ENCODE data around the gene CARD14. TPM values are rescaled to one million over a fixed set of nuclear protein-coding genes. Genes with fewer than 3 reads are reported as not detected.

The CARD14 gene
- total RNA-seq, 1 experiment from 2014 or later, result 2.3 TPM

DNA sequence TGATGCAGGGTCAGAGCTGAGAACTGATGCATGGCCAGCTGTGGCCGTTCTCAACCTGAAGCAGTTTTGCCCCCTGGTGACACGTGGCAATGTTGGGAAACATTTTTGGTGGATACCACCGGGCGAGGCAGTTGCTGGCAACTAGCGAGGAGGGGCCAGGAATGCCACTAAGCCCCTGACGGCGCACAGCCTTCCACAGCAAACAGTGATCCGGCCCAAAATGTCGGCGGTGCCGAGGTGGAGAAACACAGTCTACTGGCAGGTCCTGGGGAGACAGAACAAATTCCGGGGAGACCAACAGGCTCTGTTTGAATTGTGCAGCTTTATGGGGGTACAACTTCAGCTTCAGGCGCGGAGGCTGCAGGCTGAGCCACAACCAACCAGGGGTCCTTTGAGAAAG is 58.6 kb downstream of the CARD14 start:
- Histone ChIP-seq H3K9ac (ENCODE audit: low read length) (no peak overlapping the region), H3K27me3 (ENCODE audit: low read length) (no peaks in the 10 kb centered on the region), H3K79me2 (ENCODE audit: low read length) (no peaks in the 10 kb centered on the region), H3K9me3 (ENCODE audit: low read length) (peaks cover 19% of the 10 kb centered on the region), H3K4me1 (ENCODE audit: insufficient read depth, low read length) (no peaks in the 10 kb centered on the region), H3F3A (ENCODE audit: low read length, unreplicated experiment) (no peaks in the 10 kb centered on the region), H3K4me3 (ENCODE audit: low read length) (no peak overlapping the region), H2AFZ (ENCODE audit: low read length) (no peak overlapping the region), H3K9me2 (replicated peaks; ENCODE audit: low read length) (no peaks in the 10 kb centered on the region), H3K27ac (ENCODE audit: low read length) (no peak overlapping the region), H4K20me1 (ENCODE audit: low read length) (no peaks in the 10 kb centered on the region), H3K4me2 (ENCODE audit: low read length) (no peak overlapping the region), H3K36me3 (ENCODE audit: low read depth, low read length) (peaks cover 24% of the 10 kb centered on the region)
- ATAC-seq (no peak), DNase-seq (no peak)
- BruUV-seq (replicated peaks), result no TSS peak
- TF ChIP-seq EZH2 (IDR thresholded peaks at IDR 0.05; ENCODE audit: low read length, unreplicated experiment) (no peak), EZH2phosphoT487 (IDR thresholded peaks at IDR 0.05; ENCODE audit: borderline replicate concordance, low read length) (no peak)
- TF ChIP-seq, protein P1, sequence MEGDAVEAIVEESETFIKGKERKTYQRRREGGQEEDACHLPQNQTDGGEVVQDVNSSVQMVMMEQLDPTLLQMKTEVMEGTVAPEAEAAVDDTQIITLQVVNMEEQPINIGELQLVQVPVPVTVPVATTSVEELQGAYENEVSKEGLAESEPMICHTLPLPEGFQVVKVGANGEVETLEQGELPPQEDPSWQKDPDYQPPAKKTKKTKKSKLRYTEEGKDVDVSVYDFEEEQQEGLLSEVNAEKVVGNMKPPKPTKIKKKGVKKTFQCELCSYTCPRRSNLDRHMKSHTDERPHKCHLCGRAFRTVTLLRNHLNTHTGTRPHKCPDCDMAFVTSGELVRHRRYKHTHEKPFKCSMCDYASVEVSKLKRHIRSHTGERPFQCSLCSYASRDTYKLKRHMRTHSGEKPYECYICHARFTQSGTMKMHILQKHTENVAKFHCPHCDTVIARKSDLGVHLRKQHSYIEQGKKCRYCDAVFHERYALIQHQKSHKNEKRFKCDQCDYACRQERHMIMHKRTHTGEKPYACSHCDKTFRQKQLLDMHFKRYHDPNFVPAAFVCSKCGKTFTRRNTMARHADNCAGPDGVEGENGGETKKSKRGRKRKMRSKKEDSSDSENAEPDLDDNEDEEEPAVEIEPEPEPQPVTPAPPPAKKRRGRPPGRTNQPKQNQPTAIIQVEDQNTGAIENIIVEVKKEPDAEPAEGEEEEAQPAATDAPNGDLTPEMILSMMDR (conservative IDR thresholded peaks at IDR 0.05; ENCODE audit: low read depth, low read length), result no peak
- ChIA-PET POLR2A (ENCODE audit: unreplicated experiment) (no interaction called here), CTCF (no interaction called here)
- intact Hi-C loops (cut with micrococcal nuclease), result no loop called here

DNA sequence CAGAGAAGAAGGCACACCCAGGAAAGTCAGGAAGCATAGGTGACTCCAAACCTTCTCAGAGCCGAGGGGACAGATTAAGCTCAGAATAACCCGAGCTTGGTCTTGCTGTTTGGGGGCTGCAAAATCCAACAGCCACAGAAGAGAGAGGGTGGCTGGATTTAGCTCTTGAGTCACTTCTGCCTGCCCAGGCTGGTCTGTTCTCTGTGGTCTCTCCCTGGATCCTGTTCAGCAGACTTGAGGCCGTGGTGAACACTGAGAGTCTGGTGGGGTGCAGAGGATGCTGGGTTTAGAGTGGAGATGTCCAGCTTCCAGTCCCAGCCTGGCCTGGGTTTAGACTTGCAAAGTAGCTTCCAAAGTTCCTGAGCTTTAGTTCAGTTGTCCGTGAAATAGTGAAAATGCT is 59.2 kb downstream of the CARD14 start:
- Histone ChIP-seq H3K27me3 (ENCODE audit: low read length) (no peaks in the 10 kb centered on the region), H3K79me2 (ENCODE audit: low read length) (no peaks in the 10 kb centered on the region), H2AFZ (ENCODE audit: low read length) (no peak overlapping the region), H3K4me3 (ENCODE audit: low read length) (no peak overlapping the region), H3K4me1 (ENCODE audit: insufficient read depth, low read length) (no peaks in the 10 kb centered on the region), H3F3A (ENCODE audit: low read length, unreplicated experiment) (no peaks in the 10 kb centered on the region), H4K20me1 (ENCODE audit: low read length) (no peaks in the 10 kb centered on the region), H3K9me3 (ENCODE audit: low read length) (peaks cover 22% of the 10 kb centered on the region), H3K9me2 (replicated peaks; ENCODE audit: low read length) (no peaks in the 10 kb centered on the region), H3K27ac (ENCODE audit: low read length) (no peak overlapping the region), H3K9ac (ENCODE audit: low read length) (no peak overlapping the region), H3K36me3 (ENCODE audit: low read depth, low read length) (peaks cover 27% of the 10 kb centered on the region), H3K4me2 (ENCODE audit: low read length) (no peak overlapping the region)
- intact Hi-C loops (cut with micrococcal nuclease), result no loop called here
- ATAC-seq (no peak), DNase-seq (no peak)
- TF ChIP-seq, protein P1 (conservative IDR thresholded peaks at IDR 0.05; ENCODE audit: low read depth, low read length), result no peak
- TF ChIP-seq EZH2phosphoT487 (IDR thresholded peaks at IDR 0.05; ENCODE audit: borderline replicate concordance, low read length), result no peak
- no peak for TF ChIP-seq EZH2 (IDR thresholded peaks at IDR 0.05; ENCODE audit: low read length, unreplicated experiment)
- ChIA-PET CTCF (interaction anchor here (0.7 kb wide), 1 partner anchor 1164 kb away, joined by 5 read pairs; no protein-coding TSS in a partner anchor), POLR2A (ENCODE audit: unreplicated experiment) (no interaction called here)
- BruUV-seq (replicated peaks), result no TSS peak

DNA sequence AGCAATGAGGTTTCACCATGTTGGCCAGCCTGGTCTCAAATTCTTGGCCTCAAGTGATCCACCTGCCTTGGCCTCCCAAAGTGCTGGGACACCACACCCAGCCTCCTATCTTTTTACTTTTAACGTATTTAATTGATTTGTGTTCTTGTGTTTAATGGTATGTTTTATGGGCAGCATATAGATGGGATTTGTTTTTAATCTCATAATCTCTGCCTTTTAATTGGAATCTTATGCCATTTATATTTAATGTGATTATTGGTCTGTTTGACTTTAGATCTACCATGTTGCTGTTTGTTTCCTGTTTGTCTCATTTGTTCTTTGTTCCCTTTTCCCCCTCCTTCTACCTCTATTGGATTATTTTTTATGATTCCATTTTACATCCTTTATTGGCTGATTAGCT is 62.6 kb downstream of the CARD14 start:
- Histone ChIP-seq H4K20me1 (ENCODE audit: low read length) (no peaks in the 10 kb centered on the region), H3K27ac (ENCODE audit: low read length) (no peak overlapping the region), H3K36me3 (ENCODE audit: low read depth, low read length) (peaks cover 30% of the 10 kb centered on the region), H3K79me2 (ENCODE audit: low read length) (no peaks in the 10 kb centered on the region), H3K9me3 (ENCODE audit: low read length) (peaks cover 22% of the 10 kb centered on the region), H3K9me2 (replicated peaks; ENCODE audit: low read length) (no peaks in the 10 kb centered on the region), H2AFZ (ENCODE audit: low read length) (no peak overlapping the region), H3K4me1 (ENCODE audit: insufficient read depth, low read length) (no peaks in the 10 kb centered on the region), H3F3A (ENCODE audit: low read length, unreplicated experiment) (no peaks in the 10 kb centered on the region), H3K9ac (ENCODE audit: low read length) (no peak overlapping the region), H3K4me2 (ENCODE audit: low read length) (no peak overlapping the region), H3K4me3 (ENCODE audit: low read length) (no peak overlapping the region), H3K27me3 (ENCODE audit: low read length) (no peaks in the 10 kb centered on the region)
- intact Hi-C loops (cut with micrococcal nuclease), result no loop called here
- no peak for DNase-seq
- ChIA-PET POLR2A (ENCODE audit: unreplicated experiment) (no interaction called here), CTCF (no interaction called here)
- TF ChIP-seq, protein P1 (conservative IDR thresholded peaks at IDR 0.05; ENCODE audit: low read depth, low read length), result no peak
- no peak for TF ChIP-seq EZH2phosphoT487 (IDR thresholded peaks at IDR 0.05; ENCODE audit: borderline replicate concordance, low read length)
- no peak for ATAC-seq
- BruUV-seq (replicated peaks), result no TSS peak

Measured in PC-3 (cell line).